ENCODE measurements around the gene KASH5.

DNA sequence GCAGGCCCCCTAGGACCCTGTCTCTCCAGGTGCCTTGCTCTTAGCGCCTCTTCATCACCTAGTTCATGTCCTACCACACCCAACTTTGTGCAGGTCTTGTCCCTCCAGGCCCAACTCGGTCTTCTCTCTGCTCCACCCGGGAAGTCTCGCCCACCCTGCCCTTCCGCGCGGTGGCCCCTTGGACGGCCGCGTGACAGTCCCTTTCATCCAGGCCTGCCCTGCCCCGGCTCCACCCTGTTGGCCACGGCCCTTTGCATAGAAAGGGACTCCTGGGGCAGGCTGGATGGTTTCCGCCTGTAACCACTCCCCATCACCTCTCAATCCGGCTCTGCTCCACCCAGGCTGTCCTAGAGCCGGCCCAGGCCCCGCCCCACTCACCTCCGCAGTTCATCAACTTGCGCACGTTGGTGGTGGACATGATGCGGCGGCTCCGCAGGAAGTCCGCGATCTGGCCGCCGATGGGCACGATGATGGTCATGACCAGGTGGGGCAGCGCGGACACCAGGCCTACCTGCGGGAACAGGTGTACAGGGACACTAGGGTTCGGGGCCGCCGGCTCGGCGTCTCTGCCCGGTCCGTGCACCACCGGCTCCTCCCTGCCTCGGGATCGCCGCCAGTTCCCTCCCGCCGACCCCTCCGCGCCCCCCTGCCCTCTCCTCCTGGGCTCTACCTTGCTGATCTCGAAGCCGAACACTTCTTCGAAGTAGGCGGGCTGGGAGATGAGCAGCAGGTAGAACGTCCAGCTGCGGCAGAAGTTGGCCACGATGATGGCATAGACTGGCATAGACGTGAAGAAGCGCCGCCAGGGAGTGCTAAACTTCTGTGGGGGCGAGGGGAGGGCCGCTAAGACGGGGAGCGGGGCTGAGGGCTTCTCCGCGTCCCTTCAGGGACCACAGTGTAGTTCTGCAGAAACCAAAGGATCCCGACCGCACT lies 44.4 kb downstream of the KASH5 start:
- TF ChIP-seq, protein P1, sequence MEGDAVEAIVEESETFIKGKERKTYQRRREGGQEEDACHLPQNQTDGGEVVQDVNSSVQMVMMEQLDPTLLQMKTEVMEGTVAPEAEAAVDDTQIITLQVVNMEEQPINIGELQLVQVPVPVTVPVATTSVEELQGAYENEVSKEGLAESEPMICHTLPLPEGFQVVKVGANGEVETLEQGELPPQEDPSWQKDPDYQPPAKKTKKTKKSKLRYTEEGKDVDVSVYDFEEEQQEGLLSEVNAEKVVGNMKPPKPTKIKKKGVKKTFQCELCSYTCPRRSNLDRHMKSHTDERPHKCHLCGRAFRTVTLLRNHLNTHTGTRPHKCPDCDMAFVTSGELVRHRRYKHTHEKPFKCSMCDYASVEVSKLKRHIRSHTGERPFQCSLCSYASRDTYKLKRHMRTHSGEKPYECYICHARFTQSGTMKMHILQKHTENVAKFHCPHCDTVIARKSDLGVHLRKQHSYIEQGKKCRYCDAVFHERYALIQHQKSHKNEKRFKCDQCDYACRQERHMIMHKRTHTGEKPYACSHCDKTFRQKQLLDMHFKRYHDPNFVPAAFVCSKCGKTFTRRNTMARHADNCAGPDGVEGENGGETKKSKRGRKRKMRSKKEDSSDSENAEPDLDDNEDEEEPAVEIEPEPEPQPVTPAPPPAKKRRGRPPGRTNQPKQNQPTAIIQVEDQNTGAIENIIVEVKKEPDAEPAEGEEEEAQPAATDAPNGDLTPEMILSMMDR (conservative IDR thresholded peaks at IDR 0.05; ENCODE audit: low read depth, low read length), result no peak
- no peak for TF ChIP-seq EZH2 (IDR thresholded peaks at IDR 0.05; ENCODE audit: borderline replicate concordance, low read depth, low read length, poor library complexity, severe bottlenecking)

All from A673 (cell line).